ENCODE data around the gene MUSTN1.
A peak's percentile ranks its signal among the peaks of the same experiment; 100 is the strongest.

MUSTN1 gene

DNA sequence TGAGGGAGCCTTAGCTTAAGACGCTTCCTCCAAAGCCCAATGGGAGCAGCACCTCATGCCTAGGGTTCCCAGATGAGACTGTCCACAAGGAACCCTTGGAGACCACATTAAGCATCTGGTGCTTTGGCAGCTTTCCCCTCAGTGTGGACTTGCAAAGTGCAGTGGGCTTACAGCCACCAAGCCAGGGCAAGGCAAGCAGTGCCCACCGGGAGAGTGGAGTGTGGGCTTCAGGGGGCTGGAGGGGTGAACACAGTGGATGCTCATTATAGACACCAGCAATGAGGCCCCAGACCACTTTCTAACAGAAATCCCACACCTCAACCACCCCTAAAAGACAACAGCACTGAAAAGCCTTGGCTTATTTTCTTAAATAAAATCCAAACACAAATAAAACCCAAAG lies 9.1 kb upstream of the MUSTN1 start:
- Histone ChIP-seq H3K27ac (ENCODE audit: low read depth, low read length, severe bottlenecking) (no peak overlapping the region), H3K4me1 (ENCODE audit: control insufficient read depth, insufficient read depth, low read length, poor library complexity, severe bottlenecking) (peaks cover 2% of the 10 kb centered on the region), H3K9me3 (ENCODE audit: control insufficient read depth, low read length) (no peaks in the 10 kb centered on the region), H3K36me3 (ENCODE audit: control insufficient read depth, insufficient read depth, low read length) (peaks cover 7% of the 10 kb centered on the region), H3K4me3 (ENCODE audit: extremely low read depth, insufficient read depth, low read length, poor library complexity, severe bottlenecking) (no peak overlapping the region)
- WGBS, 2 experiments (ENCODE audit: insufficient coverage in 2 of 2) = 100% methylated on average over 1 of the region's 2 CpGs

DNA sequence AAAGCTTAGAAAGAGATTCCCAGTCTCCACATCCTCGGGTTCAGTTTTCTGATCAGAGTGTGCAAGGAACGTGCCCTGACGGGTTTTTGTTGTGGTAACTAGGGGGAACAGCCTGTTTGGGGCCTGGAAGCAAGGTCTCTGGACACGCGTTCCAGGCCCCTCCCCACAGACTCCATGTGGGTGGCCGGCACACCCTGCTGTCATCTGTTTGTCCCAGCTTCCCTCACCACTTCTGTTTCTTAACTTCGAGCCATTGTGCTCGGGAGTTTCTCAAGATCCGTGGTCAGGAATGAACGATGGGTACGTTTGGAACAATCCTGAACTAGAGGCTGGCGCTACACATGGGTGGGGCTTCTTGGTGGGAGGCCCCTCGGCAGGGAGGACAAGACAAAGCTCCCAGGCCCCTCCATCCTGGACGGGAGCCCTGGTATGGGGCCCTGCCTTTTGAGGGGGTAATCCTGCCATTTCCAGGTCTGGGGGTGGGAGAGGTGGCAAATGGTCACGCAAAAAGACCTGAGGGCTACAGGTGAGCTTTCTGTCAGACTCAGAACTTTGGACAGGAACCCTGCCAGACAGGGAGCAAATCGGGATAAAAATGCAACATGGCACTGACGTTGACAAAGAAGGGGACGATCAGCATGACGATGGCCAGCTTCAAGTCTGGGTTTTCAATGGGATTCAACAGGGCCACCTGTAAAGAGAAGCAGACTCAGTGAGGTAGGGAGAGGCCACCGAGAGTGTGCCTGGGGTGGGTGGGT lies 8.5 kb upstream of the MUSTN1 start:
- Histone ChIP-seq H3K9me3 (ENCODE audit: control insufficient read depth, low read length) (no peaks in the 10 kb centered on the region), H3K4me3 (ENCODE audit: extremely low read depth, insufficient read depth, low read length, poor library complexity, severe bottlenecking) (no peak overlapping the region), H3K4me1 (ENCODE audit: control insufficient read depth, insufficient read depth, low read length, poor library complexity, severe bottlenecking) (peaks cover 2% of the 10 kb centered on the region), H3K36me3 (ENCODE audit: control insufficient read depth, insufficient read depth, low read length) (peaks cover 7% of the 10 kb centered on the region), H3K27ac (ENCODE audit: low read depth, low read length, severe bottlenecking) (no peak overlapping the region)
- WGBS, 2 experiments (ENCODE audit: insufficient coverage in 2 of 2) = 84 to 85% methylated on average over 15 to 20 of the region's 20 CpGs

DNA sequence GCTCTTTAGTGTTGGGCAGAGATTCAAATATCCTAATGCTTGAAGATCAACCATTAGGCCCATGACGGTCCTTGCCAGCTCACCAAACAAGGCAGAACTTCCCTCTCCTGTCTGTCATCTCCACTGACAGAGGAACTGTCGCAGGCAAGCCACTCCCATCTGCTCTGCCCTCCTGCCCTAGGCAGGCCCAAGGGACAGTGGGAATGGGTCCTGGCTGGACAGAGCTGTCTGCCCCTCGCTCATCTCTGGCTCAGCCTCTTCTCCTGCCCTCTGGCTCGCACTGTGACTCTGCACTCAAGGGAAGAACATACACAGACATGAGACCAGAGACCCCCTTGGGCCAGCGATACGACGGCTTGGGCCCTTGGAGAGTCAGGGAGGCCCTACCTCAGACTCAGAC lies 7.6 kb upstream of the MUSTN1 start:
- H3K9me3 ChIP-seq (ENCODE audit: control insufficient read depth, low read length) = no peaks in the 10 kb centered on the region
- peaks cover under 1% of the 10 kb centered on the region for H3K36me3 ChIP-seq (ENCODE audit: control insufficient read depth, insufficient read depth, low read length)
- 79 to 95% methylated on average over 6 to 7 of the region's 7 CpGs for WGBS, 2 experiments (ENCODE audit: insufficient coverage in 2 of 2)
- H3K4me1 ChIP-seq (ENCODE audit: control insufficient read depth, insufficient read depth, low read length, poor library complexity, severe bottlenecking) = peaks cover 2% of the 10 kb centered on the region
- H3K27ac ChIP-seq (ENCODE audit: low read depth, low read length, severe bottlenecking) = no peak overlapping the region
- H3K4me3 ChIP-seq (ENCODE audit: extremely low read depth, insufficient read depth, low read length, poor library complexity, severe bottlenecking) = no peak overlapping the region

DNA sequence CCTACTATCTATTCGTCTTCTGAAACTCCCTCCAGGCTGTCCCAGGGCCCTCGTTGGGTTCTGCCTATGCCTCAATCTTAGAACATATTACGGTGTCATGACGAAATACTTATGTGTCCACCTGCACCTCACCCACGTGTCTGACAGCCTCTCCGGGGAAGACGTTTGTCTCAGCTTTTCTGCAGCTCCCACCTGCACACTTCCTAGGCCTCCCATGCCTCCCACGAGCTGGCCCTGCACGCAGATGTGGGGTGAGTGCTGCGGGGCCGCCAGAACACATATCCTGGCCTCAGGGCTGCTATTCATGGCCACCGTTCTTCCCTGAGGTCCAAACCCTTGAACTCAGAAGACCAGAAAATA lies 7.1 kb upstream of the MUSTN1 start:
- Histone ChIP-seq H3K36me3 (ENCODE audit: control insufficient read depth, insufficient read depth, low read length) (no peaks in the 10 kb centered on the region), H3K4me1 (ENCODE audit: control insufficient read depth, insufficient read depth, low read length, poor library complexity, severe bottlenecking) (peaks cover 2% of the 10 kb centered on the region), H3K9me3 (ENCODE audit: control insufficient read depth, low read length) (no peaks in the 10 kb centered on the region), H3K27ac (ENCODE audit: low read depth, low read length, severe bottlenecking) (no peak overlapping the region), H3K4me3 (ENCODE audit: extremely low read depth, insufficient read depth, low read length, poor library complexity, severe bottlenecking) (no peak overlapping the region)
- WGBS, 2 experiments (ENCODE audit: insufficient coverage in 2 of 2) = 76 to 84% methylated on average over 6 to 12 of the region's 12 CpGs

DNA sequence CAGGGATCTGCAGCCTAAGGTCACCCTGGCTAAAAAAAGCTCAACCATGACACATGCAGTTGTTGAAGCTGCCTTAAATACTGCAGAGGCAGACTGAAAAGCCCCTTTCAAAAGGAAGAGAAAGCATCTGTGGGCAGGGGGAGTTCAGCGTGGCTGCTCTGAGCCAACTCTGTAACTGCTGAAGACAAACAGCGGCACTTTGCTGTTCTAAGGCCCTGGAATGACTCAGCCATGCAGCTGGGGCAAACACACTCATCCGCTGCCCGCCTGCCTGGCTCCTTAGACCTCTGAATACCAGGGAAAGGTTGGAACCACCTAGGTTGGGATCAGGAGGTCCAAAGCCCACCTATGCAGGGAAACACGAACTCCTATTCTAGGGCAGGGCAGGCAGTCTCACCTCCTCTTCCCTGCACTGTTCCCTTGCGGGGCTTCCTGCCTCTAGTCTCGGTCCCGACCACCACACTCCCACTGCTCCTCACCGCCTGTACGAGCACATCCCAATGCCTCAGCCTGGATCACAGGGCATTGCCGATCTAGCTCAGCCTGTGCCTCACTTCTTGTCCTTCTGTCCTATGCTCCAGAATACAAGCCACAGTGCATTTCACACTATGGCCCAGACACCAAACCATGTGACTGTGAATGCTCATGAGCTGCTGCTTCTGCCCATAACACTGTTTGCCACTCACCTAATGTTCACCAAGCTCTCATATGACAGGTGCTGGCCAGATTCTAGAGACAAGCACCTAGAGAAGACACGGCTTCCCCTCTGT lies 6.6 kb upstream of the MUSTN1 start:
- H3K27ac ChIP-seq (ENCODE audit: low read depth, low read length, severe bottlenecking) = peak overlapping the region; percentile 23
- H3K4me1 ChIP-seq (ENCODE audit: control insufficient read depth, insufficient read depth, low read length, poor library complexity, severe bottlenecking) = peaks cover 2% of the 10 kb centered on the region
- no peaks in the 10 kb centered on the region for H3K9me3 ChIP-seq (ENCODE audit: control insufficient read depth, low read length)
- WGBS, 2 experiments (ENCODE audit: insufficient coverage in 2 of 2) = 88 to 89% methylated on average over 10 to 12 of the region's 12 CpGs
- H3K4me3 ChIP-seq (ENCODE audit: extremely low read depth, insufficient read depth, low read length, poor library complexity, severe bottlenecking) = no peak overlapping the region
- H3K36me3 ChIP-seq (ENCODE audit: control insufficient read depth, insufficient read depth, low read length) = no peaks in the 10 kb centered on the region

DNA sequence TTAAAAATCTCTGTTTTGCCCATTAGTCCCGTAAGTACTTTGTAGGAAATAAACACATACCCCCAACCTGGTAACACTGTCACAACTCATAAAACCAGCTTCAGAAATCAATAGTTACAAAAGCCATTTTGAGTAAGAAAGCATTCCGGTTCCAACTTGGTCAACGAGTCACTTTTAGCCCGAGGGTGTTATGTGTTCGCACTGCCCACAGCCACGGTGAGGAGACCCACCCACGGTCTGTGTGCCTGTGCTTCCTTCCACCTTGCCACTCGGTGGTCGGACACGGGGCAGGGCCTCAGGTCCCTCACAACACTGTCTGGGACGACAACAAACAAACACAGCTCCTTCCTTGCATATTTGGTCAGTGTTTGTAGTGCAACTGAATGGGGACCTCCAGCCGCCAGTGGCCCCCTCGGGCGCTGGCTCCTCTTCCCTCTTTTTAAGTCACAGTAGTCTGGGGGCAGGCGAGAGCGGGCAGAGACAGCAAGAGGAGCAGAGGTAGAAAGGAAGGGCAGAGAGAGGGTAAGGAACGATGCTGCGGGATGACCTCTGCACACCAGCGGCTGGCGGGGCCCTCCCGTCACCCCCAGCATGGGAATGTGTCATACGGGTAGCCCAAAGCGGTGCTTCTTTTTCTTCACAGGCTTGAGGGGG lies 5.2 kb upstream of the MUSTN1 start:
- WGBS, 2 experiments (ENCODE audit: insufficient coverage in 2 of 2) = 90 to 95% methylated on average over 17 to 19 of the region's 23 CpGs
- H3K27ac ChIP-seq (ENCODE audit: low read depth, low read length, severe bottlenecking) = no peak overlapping the region
- no peaks in the 10 kb centered on the region for H3K36me3 ChIP-seq (ENCODE audit: control insufficient read depth, insufficient read depth, low read length)
- H3K4me1 ChIP-seq (ENCODE audit: control insufficient read depth, insufficient read depth, low read length, poor library complexity, severe bottlenecking) = peaks cover 8% of the 10 kb centered on the region
- H3K9me3 ChIP-seq (ENCODE audit: control insufficient read depth, low read length) = no peaks in the 10 kb centered on the region
- H3K4me3 ChIP-seq (ENCODE audit: extremely low read depth, insufficient read depth, low read length, poor library complexity, severe bottlenecking) = no peak overlapping the region

DNA sequence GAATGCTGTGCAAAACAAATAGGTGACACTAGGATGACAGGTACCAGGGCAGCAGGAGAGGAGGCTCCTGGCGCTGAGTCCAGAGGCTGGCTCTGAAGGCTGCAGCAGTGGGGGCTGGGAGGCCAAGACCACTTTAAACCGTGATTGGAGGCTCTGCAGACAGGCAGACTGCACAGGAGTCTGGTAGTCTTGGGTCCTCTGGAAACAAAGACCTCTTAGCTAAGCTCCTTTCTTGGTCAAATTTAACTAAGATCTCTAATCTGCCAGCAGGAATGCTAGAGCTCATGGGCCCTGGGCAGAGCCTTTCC lies 4.4 kb upstream of the MUSTN1 start:
- H3K4me3 ChIP-seq (ENCODE audit: extremely low read depth, insufficient read depth, low read length, poor library complexity, severe bottlenecking) = no peak overlapping the region
- peaks cover 15% of the 10 kb centered on the region for H3K4me1 ChIP-seq (ENCODE audit: control insufficient read depth, insufficient read depth, low read length, poor library complexity, severe bottlenecking)
- 86 to 89% methylated on average over 2 of the region's 2 CpGs for WGBS, 2 experiments (ENCODE audit: insufficient coverage in 2 of 2)
- H3K9me3 ChIP-seq (ENCODE audit: control insufficient read depth, low read length) = no peaks in the 10 kb centered on the region
- H3K27ac ChIP-seq (ENCODE audit: low read depth, low read length, severe bottlenecking) = no peak overlapping the region
- H3K36me3 ChIP-seq (ENCODE audit: control insufficient read depth, insufficient read depth, low read length) = no peaks in the 10 kb centered on the region

DNA sequence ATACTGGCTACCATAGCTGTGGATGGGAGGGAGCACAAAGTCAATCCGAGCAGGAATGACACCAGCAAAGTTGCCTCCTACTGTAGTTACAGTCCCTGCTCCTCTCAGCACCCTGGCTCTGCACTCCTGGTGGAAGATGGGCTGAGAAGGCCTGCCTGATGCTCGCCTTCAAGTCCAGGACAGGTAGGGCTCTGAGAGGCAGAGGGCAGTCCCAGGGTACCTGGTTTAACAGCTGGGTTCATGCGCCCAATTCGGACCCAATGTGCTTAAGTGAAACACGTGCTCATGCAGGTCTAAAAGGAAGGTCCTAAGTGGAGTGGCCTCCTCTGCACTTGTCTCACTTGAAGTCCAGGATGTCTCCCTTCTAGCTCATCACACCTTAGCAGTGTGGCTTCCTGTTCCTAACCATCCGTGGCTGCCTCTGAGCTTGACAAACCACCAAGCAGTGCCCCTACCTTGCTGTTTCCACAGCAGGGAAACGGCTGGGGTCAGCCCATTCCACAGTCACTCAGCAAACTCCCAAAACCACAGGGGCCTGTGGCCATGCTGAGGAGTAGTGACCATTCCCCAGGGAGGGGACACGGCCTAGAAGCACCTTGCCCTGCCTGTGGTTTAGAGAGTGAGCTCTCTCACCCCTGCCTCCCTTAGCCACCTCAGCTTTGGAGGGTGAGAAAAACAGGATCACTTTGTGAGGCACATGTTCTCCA lies 3.9 kb upstream of the MUSTN1 start:
- H3K9me3 ChIP-seq (ENCODE audit: control insufficient read depth, low read length) = no peaks in the 10 kb centered on the region
- no peak overlapping the region for H3K4me3 ChIP-seq (ENCODE audit: extremely low read depth, insufficient read depth, low read length, poor library complexity, severe bottlenecking)
- peaks cover 15% of the 10 kb centered on the region for H3K4me1 ChIP-seq (ENCODE audit: control insufficient read depth, insufficient read depth, low read length, poor library complexity, severe bottlenecking)
- H3K27ac ChIP-seq (ENCODE audit: low read depth, low read length, severe bottlenecking) = no peak overlapping the region
- H3K36me3 ChIP-seq (ENCODE audit: control insufficient read depth, insufficient read depth, low read length) = no peaks in the 10 kb centered on the region
- WGBS, 2 experiments (ENCODE audit: insufficient coverage in 2 of 2) = 97 to 100% methylated on average over 5 to 7 of the region's 8 CpGs

DNA sequence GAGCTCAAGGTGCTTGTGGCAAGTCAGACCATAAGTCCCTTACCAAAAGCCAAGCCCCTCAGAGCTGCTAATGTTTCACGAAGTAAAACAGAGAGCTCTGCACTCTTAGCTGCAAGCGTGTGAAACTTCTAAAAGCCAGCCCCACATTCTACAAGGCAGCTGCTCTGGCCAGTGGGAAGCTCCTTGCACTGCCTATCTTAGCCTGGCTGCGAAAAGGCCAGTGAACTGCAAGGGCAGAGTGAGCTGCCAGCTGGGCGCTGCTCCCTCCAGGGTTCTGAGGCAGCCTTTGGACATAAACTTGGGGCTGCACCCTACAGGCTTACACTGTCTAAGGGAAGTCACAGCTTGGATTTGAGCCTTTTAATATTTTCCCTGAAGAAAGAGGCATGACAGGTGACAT lies 2.2 kb upstream of the MUSTN1 start:
- WGBS, 2 experiments (ENCODE audit: insufficient coverage in 2 of 2) = 90 to 100% methylated on average over 4 of the region's 4 CpGs
- H3K4me3 ChIP-seq (ENCODE audit: extremely low read depth, insufficient read depth, low read length, poor library complexity, severe bottlenecking) = no peak overlapping the region
- no peak overlapping the region for H3K27ac ChIP-seq (ENCODE audit: low read depth, low read length, severe bottlenecking)
- H3K9me3 ChIP-seq (ENCODE audit: control insufficient read depth, low read length) = no peaks in the 10 kb centered on the region
- H3K4me1 ChIP-seq (ENCODE audit: control insufficient read depth, insufficient read depth, low read length, poor library complexity, severe bottlenecking) = peaks cover 15% of the 10 kb centered on the region
- H3K36me3 ChIP-seq (ENCODE audit: control insufficient read depth, insufficient read depth, low read length) = no peaks in the 10 kb centered on the region

DNA sequence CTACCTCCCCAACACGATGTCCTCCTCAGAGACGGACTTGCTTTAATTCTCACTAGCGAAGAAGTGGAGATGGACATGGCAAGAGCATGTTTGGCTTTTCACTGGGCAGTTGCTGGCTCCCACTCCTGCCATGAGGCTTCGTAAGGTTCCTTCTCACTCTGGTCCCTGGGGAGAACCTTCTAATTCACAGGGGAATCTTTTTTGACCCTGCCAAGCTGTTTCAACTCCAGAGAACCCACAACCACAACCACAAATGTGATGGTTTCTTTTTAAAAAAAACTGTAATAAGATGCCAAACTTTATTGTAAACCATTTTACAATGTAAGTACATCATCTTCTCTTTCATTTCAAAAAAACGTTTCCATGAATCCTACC lies 1.6 kb upstream of the MUSTN1 start:
- no peak overlapping the region for H3K27ac ChIP-seq (ENCODE audit: low read depth, low read length, severe bottlenecking)
- H3K36me3 ChIP-seq (ENCODE audit: control insufficient read depth, insufficient read depth, low read length) = no peaks in the 10 kb centered on the region
- H3K4me3 ChIP-seq (ENCODE audit: extremely low read depth, insufficient read depth, low read length, poor library complexity, severe bottlenecking) = no peak overlapping the region
- H3K4me1 ChIP-seq (ENCODE audit: control insufficient read depth, insufficient read depth, low read length, poor library complexity, severe bottlenecking) = peaks cover 15% of the 10 kb centered on the region
- 82 to 84% methylated on average over 4 to 5 of the region's 5 CpGs for WGBS, 2 experiments (ENCODE audit: insufficient coverage in 2 of 2)
- no peaks in the 10 kb centered on the region for H3K9me3 ChIP-seq (ENCODE audit: control insufficient read depth, low read length)
